K562 (cell line): ENCODE measurements around the gene WDR72.

Experiments
- ILF3 ChIP-seq: fragments of 450-650 bp; IDR thresholded peaks from 2 replicates; pipeline ENCODE4 v1.6.1; 2018; ENCODE audit warnings: antibody characterized with exemption, mild to moderate bottlenecking, moderate library complexity, borderline replicate concordance
- MXI1 ChIP-seq: IDR thresholded peaks from 2 replicates; pipeline ENCODE4 v1.6.1; 2011; ENCODE audit warnings: low read depth, mild to moderate bottlenecking, improper control_type of control experiment, low read length
- ZSCAN29 ChIP-seq: fragments of 450-650 bp; IDR thresholded peaks from 2 replicates; pipeline ENCODE4 v1.6.1; 2017

GRCh38 chr15:53634517-53635106 lies 124.9 kb downstream of the WDR72 start:
- no peak for TF ChIP-seq ZSCAN29
- TF ChIP-seq MXI1 = no peak
- TF ChIP-seq ILF3 = no peak
